NCI-H1417 (cell line): ENCODE results near the gene TNNT1.
"Not testable (repeated sequence)": the region's sequence is repeated elsewhere in the genome, so short reads cannot be mapped to it uniquely, and the experiment has no call there.

Experiments used
- DNase-seq, 3 experiments: peaks; one replicate each; lab custom pipeline; 2025; lab: John Stamatoyannopoulos, UW

Gene TNNT1

GRCh38 chr19:55169136-55169535, 20.1 kb upstream of the TNNT1 start:
- no peak for DNase-seq

- DNase-seq = peak; percentile 95 to 98 (median 97)
These were observed 17.7 kb upstream of the TNNT1 start, which contains the start of gene DNAAF3 for GRCh38 chr19:55166530-55167268. Gene DNAAF3 (minus strand): TSS chr19:55166613. CDS start chr19:55166413, 200 bp downstream.

DNA sequence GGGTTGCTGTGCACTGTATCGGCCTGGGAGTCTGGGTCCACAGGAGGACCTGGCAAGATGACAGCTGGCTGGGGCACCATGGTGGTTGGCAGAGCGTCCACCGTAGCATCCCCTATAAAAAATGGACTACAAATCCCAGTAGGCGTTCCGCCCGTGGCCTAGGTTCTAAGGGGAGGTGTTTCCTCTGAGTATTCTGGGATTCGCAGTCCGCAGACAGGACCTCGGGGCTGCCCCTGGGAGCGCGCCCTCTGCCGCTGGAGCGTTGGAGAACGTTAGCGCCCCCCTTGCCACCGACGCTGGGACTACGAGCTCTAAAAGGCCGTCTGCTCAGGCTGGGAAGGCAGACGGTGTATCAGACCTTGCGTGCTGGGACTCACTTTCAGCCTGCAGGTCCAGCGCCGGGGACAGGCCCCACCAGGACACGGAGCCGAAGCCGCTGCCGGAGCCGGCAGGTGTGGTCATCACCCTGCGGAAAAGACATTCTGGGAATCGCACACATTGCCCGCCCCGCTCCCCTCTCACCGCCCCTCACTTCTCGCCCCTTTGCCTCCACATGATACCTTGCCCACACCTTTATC, 17.0 kb upstream of the TNNT1 start:
- peak; percentile 43 to 86 (median 86) for DNase-seq

GRCh38 chr19:55161571-55162322, 12.7 kb upstream of the TNNT1 start:
- no peak for DNase-seq

- DNase-seq = no peak
These were observed 12.0 kb upstream of the TNNT1 start for GRCh38 chr19:55160986-55161365.

GRCh38 chr19:55160128-55160985, 11.4 kb upstream of the TNNT1 start:
- DNase-seq = peak; percentile 82 to 96 (median 92)

DNA sequence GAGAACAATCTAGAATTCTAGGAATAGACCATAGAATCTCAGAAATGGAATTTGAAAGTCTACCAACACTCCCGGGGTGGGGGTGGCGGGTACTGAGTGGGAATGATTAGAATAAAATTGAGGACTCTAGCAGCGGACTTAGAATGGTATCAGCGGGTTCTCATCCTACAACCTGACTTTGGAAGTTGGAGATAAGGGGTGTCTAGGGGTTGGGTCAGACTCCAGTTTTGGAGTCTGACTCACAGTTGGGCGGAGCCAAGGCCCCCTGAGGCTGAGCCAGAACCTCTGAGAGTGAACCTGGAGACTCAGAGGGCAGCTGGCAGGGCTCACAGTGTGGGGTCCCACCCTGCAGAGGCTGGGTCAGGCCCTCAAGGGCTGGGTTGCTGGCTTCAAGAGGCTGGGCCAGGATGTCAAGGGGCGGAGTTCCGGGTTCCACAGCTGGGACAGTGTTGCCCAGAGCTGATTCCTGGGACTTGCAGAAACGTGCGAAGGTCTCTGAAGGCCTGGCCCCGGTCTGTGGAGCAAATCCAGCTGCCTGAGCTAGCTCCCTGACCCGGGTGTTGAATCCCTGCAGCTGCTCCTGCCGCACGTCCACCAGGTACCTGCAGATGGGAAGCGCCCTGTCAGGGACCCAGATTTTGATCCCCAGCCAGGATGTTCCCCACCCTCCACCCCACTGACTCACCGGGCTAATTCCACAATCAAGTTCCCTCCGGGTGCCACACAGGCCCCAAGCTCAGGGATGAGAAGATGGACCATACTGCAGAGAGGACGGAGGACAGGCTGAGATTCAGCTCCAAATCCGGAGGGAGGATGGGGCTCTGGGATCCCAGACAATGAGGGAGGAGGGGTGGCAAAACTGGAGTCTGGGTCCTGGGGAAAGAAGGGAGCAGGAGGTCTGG, 10.1 kb upstream of the TNNT1 start:
- peak in 2 of 3 experiments; percentile 14 to 22 for DNase-seq

GRCh38 chr19:55158423-55158822, 9.4 kb upstream of the TNNT1 start:
- DNase-seq = no peak

GRCh38 chr19:55157064-55157908, 8.3 kb upstream of the TNNT1 start, which contains the start of gene TNNI3:
Gene TNNI3 (minus strand): TSS chr19:55157732. CDS start chr19:55157589, 143 bp downstream.
- no peak for DNase-seq

GRCh38 chr19:55156202-55157063, 7.4 kb upstream of the TNNT1 start:
- peak; percentile 74 to 96 (median 93) for DNase-seq

DNA sequence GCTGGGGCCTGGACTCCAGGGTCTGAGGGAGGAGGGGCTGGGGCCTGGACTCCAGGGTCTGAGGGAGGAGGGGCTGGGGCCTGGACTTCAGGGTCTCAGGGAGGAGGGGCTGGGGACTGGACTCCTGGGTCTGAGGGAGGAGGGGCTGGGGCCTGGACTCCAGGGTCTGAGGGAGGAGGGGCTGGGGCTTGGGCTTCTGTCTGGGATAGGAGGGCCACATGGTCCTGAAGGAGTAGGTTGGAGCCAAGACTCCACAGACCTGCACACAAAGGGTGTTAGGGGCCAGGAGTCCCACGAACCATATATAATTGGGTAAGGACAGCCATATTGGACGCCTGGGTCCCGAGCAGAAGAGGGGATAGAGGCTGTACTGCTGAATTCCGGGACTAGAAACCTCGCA, 6.8 kb upstream of the TNNT1 start:
- not testable (repeated sequence) for DNase-seq

DNA sequence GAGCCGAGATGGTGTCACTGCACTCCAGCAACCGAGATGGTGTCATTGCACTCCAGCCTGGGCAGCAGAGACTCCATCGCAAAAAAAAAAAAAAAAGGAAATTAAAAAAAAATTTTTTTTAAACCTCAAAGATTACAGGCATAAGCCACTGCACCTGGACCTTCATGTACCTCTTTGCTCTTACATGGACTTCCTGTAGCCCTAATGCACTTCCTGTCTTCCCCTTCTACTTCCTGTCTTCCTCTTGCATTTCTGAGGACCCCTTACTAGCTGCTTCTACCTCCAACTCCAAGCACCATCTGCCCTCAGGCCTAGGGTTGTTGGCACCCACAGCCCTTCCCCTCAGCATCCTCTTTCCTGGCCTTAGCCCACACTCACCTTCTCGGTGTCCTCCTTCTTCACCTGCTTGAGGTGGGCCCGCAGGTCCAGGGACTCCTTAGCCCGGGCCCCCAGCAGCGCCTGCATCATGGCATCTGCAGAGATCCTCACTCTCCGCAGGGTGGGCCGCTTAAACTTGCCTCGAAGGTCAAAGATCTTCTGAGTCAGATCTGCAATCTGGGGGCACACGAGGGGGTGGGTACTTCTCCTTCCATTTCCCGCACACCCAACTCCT, 4.8 kb upstream of the TNNT1 start:
- no peak for DNase-seq

DNA sequence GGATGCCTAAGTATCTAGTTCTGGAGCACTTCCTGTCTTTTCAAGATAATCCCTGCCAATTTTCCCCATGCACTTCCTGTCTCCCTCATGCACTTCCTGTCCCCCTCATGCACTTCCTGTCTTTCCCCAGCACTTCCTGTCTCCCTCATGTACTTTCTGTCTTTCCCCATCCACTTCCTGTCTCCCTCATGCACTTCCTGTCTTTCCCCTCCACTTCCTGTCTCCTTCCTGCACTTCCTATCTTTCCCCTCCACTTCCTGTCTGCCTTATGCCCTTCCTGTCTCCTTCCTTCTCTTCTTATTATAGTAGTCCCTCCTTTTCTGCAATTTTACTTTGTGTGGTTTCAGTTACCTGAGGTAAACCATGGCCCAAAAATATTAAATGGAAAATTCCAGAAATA, 3.0 kb upstream of the TNNT1 start:
- peak in 1 of 3 experiments; percentile 19 for DNase-seq

- peak in 2 of 3 experiments; percentile 11 to 27 for DNase-seq
These were observed 1.3 kb downstream of the TNNT1 start for GRCh38 chr19:55147545-55148251.

- DNase-seq = peak; percentile 25 to 84 (median 77)
These were observed 2.2 kb downstream of the TNNT1 start for GRCh38 chr19:55146705-55147273.

- DNase-seq = peak; percentile 16 to 75 (median 70)
These were observed 2.8 kb downstream of the TNNT1 start for GRCh38 chr19:55146078-55146704.

DNA sequence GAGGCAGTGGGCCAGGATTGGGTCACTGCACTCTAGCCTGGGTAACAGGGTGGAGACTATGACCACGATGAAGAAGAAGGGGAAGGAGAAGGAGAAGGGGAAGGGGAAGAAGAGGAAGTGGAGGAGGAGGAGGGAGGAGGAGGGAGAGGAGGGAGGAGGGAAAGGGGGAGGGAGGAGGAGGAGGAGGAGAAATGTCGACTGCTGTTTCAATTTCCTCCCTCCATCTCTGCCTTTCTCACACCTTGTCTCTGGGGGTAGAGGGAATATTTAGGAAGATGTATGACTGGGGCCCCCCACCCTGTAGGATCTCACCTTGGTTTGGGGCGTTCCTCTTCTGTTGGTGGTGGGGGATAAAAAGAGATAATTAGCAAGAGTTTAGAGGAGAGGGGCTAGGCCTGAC, 3.8 kb downstream of the TNNT1 start:
- DNase-seq = peak in 1 of 3 experiments; percentile 3
